ENCODE measurements around the gene TLE1. TPM values are rescaled to one million over a fixed set of nuclear protein-coding genes. Genes with fewer than 3 reads are reported as not detected.
A peak's percentile ranks its signal among the peaks of the same experiment; 100 is the strongest.
"Not testable (repeated sequence)": the region's sequence is repeated elsewhere in the genome, so short reads cannot be mapped to it uniquely, and the experiment has no call there.

Gene TLE1
- total RNA-seq = 75.1 TPM

GRCh38 chr9:81689343-81690175, at the start of gene TLE1:
Gene TLE1, minus strand, starts transcription at chr9:81689547. Its CDS starts 1,307 bp downstream, at chr9:81688240.
- peak; percentile 88 to 92 for TF ChIP-seq POLR2AphosphoS5 (IDR thresholded peaks at IDR 0.05; ENCODE audit: insufficient read depth in 1 of 2, low read depth in 1 of 2)
- TF ChIP-seq POLR2A (IDR thresholded peaks at IDR 0.05) = peak in 1 of 2 donors; percentile 93
- TF ChIP-seq CTCF (IDR thresholded peaks at IDR 0.05) = peak in 1 of 3 experiments; percentile 10
- H3K4me3 ChIP-seq = peak within 1 kb of the TSS; percentile 80 to 85
- intact Hi-C loops (cut with DNase I) = loop anchor here (5.0 to 10.0 kb wide), 4 partner anchors 77 to 165 kb away; no protein-coding TSS in a partner anchor
- DNase-seq (ENCODE audit: extremely low spot score in 2 of 2) = peak; percentile 98 to 100
- H3K36me3 ChIP-seq = peaks cover 0 to 2% of the 10 kb centered on the region in 2 donors
- H3K27me3 ChIP-seq = no peaks in the 10 kb centered on the region
- no peaks in the 10 kb centered on the region for H3K9me3 ChIP-seq
- H3K27ac ChIP-seq = peak within 1 kb of the TSS; percentile 87
- peaks cover 30% of the 10 kb centered on the region for H3K4me1 ChIP-seq

GRCh38 chr9:81737871-81738507, 48.6 kb upstream of the TLE1 start:
- Histone ChIP-seq H3K4me3 (no peak overlapping the region), H3K4me1 (peaks cover 9% of the 10 kb centered on the region), H3K9me3 (no peaks in the 10 kb centered on the region), H3K27ac (no peak overlapping the region), H3K36me3 (no peaks in the 10 kb centered on the region), H3K27me3 (no peaks in the 10 kb centered on the region)
- intact Hi-C loops (cut with DNase I) = no loop called here
- DNase-seq (ENCODE audit: extremely low spot score in 2 of 2) = no peak
- TF ChIP-seq POLR2A (IDR thresholded peaks at IDR 0.05) (no peak), POLR2AphosphoS5 (IDR thresholded peaks at IDR 0.05; ENCODE audit: insufficient read depth in 1 of 2, low read depth in 1 of 2) (peak in 1 of 2 donors; percentile 48)

GRCh38 chr9:81730498-81730897, 41.2 kb upstream of the TLE1 start:
- intact Hi-C loops (cut with DNase I); H3K9me3 ChIP-seq; H3K27me3 ChIP-seq; H3K36me3 ChIP-seq; DNase-seq (ENCODE audit: extremely low spot score in 2 of 2); H3K4me1 ChIP-seq; H3K4me3 ChIP-seq; H3K27ac ChIP-seq: not testable (repeated sequence)

- intact Hi-C loops (cut with DNase I) = no loop called here
- Histone ChIP-seq H3K27me3 (no peaks in the 10 kb centered on the region), H3K4me3 (no peak overlapping the region), H3K4me1 (no peaks in the 10 kb centered on the region), H3K9me3 (no peaks in the 10 kb centered on the region), H3K36me3 (no peaks in the 10 kb centered on the region), H3K27ac (no peak overlapping the region)
- no peak for DNase-seq (ENCODE audit: extremely low spot score in 2 of 2)
- TF ChIP-seq POLR2A (IDR thresholded peaks at IDR 0.05) = no peak
- TF ChIP-seq CTCF (IDR thresholded peaks at IDR 0.05) = no peak
- no peak for TF ChIP-seq POLR2AphosphoS5 (IDR thresholded peaks at IDR 0.05; ENCODE audit: insufficient read depth in 1 of 2, low read depth in 1 of 2)
Observed at GRCh38 chr9:81729135-81729534, 39.8 kb upstream of the TLE1 start.

- no peak for DNase-seq (ENCODE audit: extremely low spot score in 2 of 2)
- Histone ChIP-seq H3K27ac (no peak overlapping the region), H3K9me3 (no peaks in the 10 kb centered on the region), H3K4me3 (no peak overlapping the region), H3K4me1 (no peaks in the 10 kb centered on the region), H3K27me3 (no peaks in the 10 kb centered on the region), H3K36me3 (no peaks in the 10 kb centered on the region)
- TF ChIP-seq CTCF (IDR thresholded peaks at IDR 0.05) (no peak), POLR2A (IDR thresholded peaks at IDR 0.05) (no peak), POLR2AphosphoS5 (IDR thresholded peaks at IDR 0.05; ENCODE audit: insufficient read depth in 1 of 2, low read depth in 1 of 2) (no peak)
- intact Hi-C loops (cut with DNase I) = no loop called here
Observed at GRCh38 chr9:81724242-81724889, 35.0 kb upstream of the TLE1 start.
